SK-N-SH (cell line): ENCODE results near the gene P4HA3. TPM values are rescaled to one million over a fixed set of nuclear protein-coding genes. Genes with fewer than 3 reads are reported as not detected.

Experiments used
- CTCF ChIA-PET: fragments of 300-600, 350-600 bp; formaldehyde crosslinking; extraction: SDS; loops from one replicate; lab custom pipeline; 2021; lab: Yijun Ruan, JAX
- POLR2A ChIA-PET: fragments of 350-600 bp; sonication (Branson Sonifier 250); formaldehyde crosslinking; extraction: SDS; loops from one replicate; lab custom pipeline; 2020; ENCODE audit warnings: antibody characterized with exemption, inconsistent platforms; lab: Yijun Ruan, JAX
- DNase-seq: peaks from one replicate; pipeline ENCODE4 v3.0.0; 2012
- H2AFZ ChIP-seq: fragments of 200-600 bp; sonication (generic); 2 replicates; pipeline ENCODE4 v1.8.1; 2016; ENCODE audit warnings: antibody characterized with exemption, mild to moderate bottlenecking, low read depth
- H3F3A ChIP-seq: fragments of 200-600 bp; sonication (generic); replicated peaks from 2 replicates; pipeline ENCODE3; 2016; ENCODE audit warnings: antibody characterized with exemption, mild to moderate bottlenecking; ENCODE audit not compliant: insufficient read depth
- H3K27ac ChIP-seq, 2 experiments: fragments of 200-500 bp in 1 of 2; fragments of 200-600 bp in 1 of 2; sonication (Bioruptor generic) in 1 of 2; sonication (generic), shearing (Covaris generic) in 1 of 2; 2 replicates each; pipeline versions ENCODE4 v1.5.1 to v1.6.1; 2014 to 2016; ENCODE audit warnings: low read depth in 2 of 2, inconsistent platforms in 1 of 2, low read length in 1 of 2, mild to moderate bottlenecking in 1 of 2, mixed read lengths in 1 of 2
- H3K27me3 ChIP-seq: fragments of 200-600 bp; sonication (generic), shearing (Covaris generic); 2 replicates; pipeline ENCODE4 v1.6.1; 2016; ENCODE audit warnings: mixed run types; ENCODE audit not compliant: insufficient read depth
- H3K36me3 ChIP-seq, 2 experiments: fragments of 200-500 bp in 1 of 2; fragments of 200-600 bp in 1 of 2; sonication (Bioruptor generic) in 1 of 2; sonication (generic) in 1 of 2; replicated peaks in 1 of 2; 2 replicates each; pipeline versions ENCODE3 to v1.5.1; 2014 to 2016; ENCODE audit warnings: low read length in 1 of 2, mild to moderate bottlenecking in 1 of 2; ENCODE audit not compliant: insufficient read depth in 2 of 2, control insufficient read depth in 1 of 2
- H3K4me1 ChIP-seq, 2 experiments: fragments of 200-500 bp in 1 of 2; fragments of 200-600 bp in 1 of 2; sonication (Bioruptor generic) in 1 of 2; sonication (generic), shearing (Covaris generic) in 1 of 2; 2 replicates each; pipeline versions ENCODE4 v1.5.1 to v1.6.1; 2014 to 2016; ENCODE audit warnings: low read depth in 1 of 2, low read length in 1 of 2, mixed run types in 1 of 2; ENCODE audit not compliant: insufficient read depth in 2 of 2, control insufficient read depth in 1 of 2
- H3K4me2 ChIP-seq: fragments of 200-600 bp; sonication (generic), shearing (Covaris generic); 2 replicates; pipeline ENCODE4 v1.6.1; 2017; ENCODE audit warnings: mixed run types
- H3K4me3 ChIP-seq, 2 experiments: fragments of 200-500 bp in 1 of 2; fragments of 200-600 bp in 1 of 2; sonication (Bioruptor generic) in 1 of 2; sonication (generic), shearing (Covaris generic) in 1 of 2; 2 replicates each; pipeline versions ENCODE4 v1.5.1 to v1.8.1; 2014 to 2016; ENCODE audit warnings: low read depth in 2 of 2, inconsistent platforms in 1 of 2, low read length in 1 of 2, mild to moderate bottlenecking in 1 of 2, mixed read lengths in 1 of 2, moderate library complexity in 1 of 2
- H3K79me2 ChIP-seq: fragments of 200-600 bp; sonication (generic); 2 replicates; pipeline ENCODE4 v1.8.1; 2017; ENCODE audit warnings: mild to moderate bottlenecking; ENCODE audit not compliant: insufficient read depth
- H3K9ac ChIP-seq: fragments of 200-600 bp; sonication (generic); 2 replicates; pipeline ENCODE4 v1.6.1; 2017; ENCODE audit warnings: mixed run types
- H3K9me2 ChIP-seq: fragments of 200-600 bp; sonication (generic); 2 replicates; pipeline ENCODE4 v1.6.1; 2017; ENCODE audit warnings: mixed run types
- H3K9me3 ChIP-seq: fragments of 200-600 bp; sonication (generic); 2 replicates; pipeline ENCODE4 v1.6.1; 2017; ENCODE audit warnings: mixed run types, mild to moderate bottlenecking, moderate library complexity
- H4K20me1 ChIP-seq: fragments of 200-600 bp; sonication (generic); 2 replicates; pipeline ENCODE4 v1.6.1; 2017; ENCODE audit warnings: mild to moderate bottlenecking, mixed run types; ENCODE audit not compliant: insufficient read depth
- CHD2 ChIP-seq: fragments of 150-350 bp; IDR thresholded peaks from 2 replicates; pipeline ENCODE4 v1.6.1; 2018; ENCODE audit warnings: low read length; ENCODE audit not compliant: partially characterized antibody
- ELF1 ChIP-seq: IDR thresholded peaks from 2 replicates; pipeline ENCODE4 v1.4.0; 2012
- EP300 ChIP-seq, 2 experiments: IDR thresholded peaks; 2 replicates each; pipeline versions ENCODE4 v1.4.0 to v1.6.1; 2012; ENCODE audit warnings: borderline replicate concordance in 1 of 2, low read depth in 1 of 2, low read length in 1 of 2
- EZH2phosphoT487 ChIP-seq: fragments of 200-600 bp; sonication (generic); IDR thresholded peaks from 2 replicates; pipeline ENCODE4 v1.6.1; 2017; ENCODE audit warnings: low read depth, mixed run types, mild to moderate bottlenecking, antibody characterized with exemption, moderate library complexity, borderline replicate concordance
- FOSL2 ChIP-seq: IDR thresholded peaks from 2 replicates; pipeline ENCODE4 v1.4.0; 2012; ENCODE audit warnings: low read depth, mild to moderate bottlenecking, moderate library complexity, borderline replicate concordance
- GABPA ChIP-seq: IDR thresholded peaks from 2 replicates; pipeline ENCODE4 v1.4.0; 2012; ENCODE audit warnings: low read depth, mild to moderate bottlenecking
- MXI1 ChIP-seq: IDR thresholded peaks from 2 replicates; pipeline ENCODE4 v1.6.1; 2012; ENCODE audit warnings: mild to moderate bottlenecking, low read depth, low read length, improper control_type of control experiment
- RAD21 ChIP-seq: IDR thresholded peaks from 2 replicates; pipeline ENCODE4 v1.6.1; 2012; ENCODE audit warnings: mild to moderate bottlenecking, low read length
- RXRA ChIP-seq: IDR thresholded peaks from 2 replicates; pipeline ENCODE4 v1.4.0; 2012; ENCODE audit warnings: low read depth, mild to moderate bottlenecking, borderline replicate concordance
- SMC3 ChIP-seq: IDR thresholded peaks from 2 replicates; pipeline ENCODE4 v1.6.1; 2012; ENCODE audit warnings: low read depth, low read length, improper control_type of control experiment
- TAF1 ChIP-seq: IDR thresholded peaks from 2 replicates; pipeline ENCODE4 v1.6.1; 2012; ENCODE audit warnings: low read depth, mild to moderate bottlenecking, low read length, moderate library complexity, borderline replicate concordance
- TEAD4 ChIP-seq: IDR thresholded peaks from 2 replicates; pipeline ENCODE4 v1.4.0; 2012; ENCODE audit warnings: mild to moderate bottlenecking, borderline replicate concordance; ENCODE audit not compliant: insufficient read depth
- WGBS: methylation state at CpG from one replicate; pipeline ENCODE4 v1.1.6; 2017; ENCODE audit warnings: low lambda C conversion rate; 5-methylcytosine and 5-hydroxymethylcytosine counted together
- polyA plus RNA-seq, 3 experiments: library from polyadenylated mRNA; depleted of rRNA; stranded (reverse); fragments of >200 nt; gene quantifications; 2 replicates each; pipeline ENCODE4 v1.2.3, GENCODE V29; 2012
- TF ChIP-seq, protein P1 (sequence below): fragments of 150-350 bp; IDR thresholded peaks from 2 replicates; pipeline ENCODE4 v1.6.1; 2016; ENCODE audit warnings: mild to moderate bottlenecking, low read depth, low read length
- TF ChIP-seq, protein P2 (sequence below): IDR thresholded peaks from 2 replicates; pipeline ENCODE4 v1.4.0; 2012; ENCODE audit warnings: low read depth
- TF ChIP-seq, protein P3 (sequence below): IDR thresholded peaks from 2 replicates; pipeline ENCODE4 v1.6.1; 2012; ENCODE audit warnings: mild to moderate bottlenecking, low read depth, low read length, moderate library complexity
- TF ChIP-seq, protein P4 (sequence below): IDR thresholded peaks from 2 replicates; pipeline ENCODE4 v1.4.0; 2012; ENCODE audit warnings: low read depth, borderline replicate concordance

The P4HA3 gene
- polyA plus RNA-seq, 1 of the 3 experiments (the other 2 are of a cell fraction): 8.4 TPM

DNA sequence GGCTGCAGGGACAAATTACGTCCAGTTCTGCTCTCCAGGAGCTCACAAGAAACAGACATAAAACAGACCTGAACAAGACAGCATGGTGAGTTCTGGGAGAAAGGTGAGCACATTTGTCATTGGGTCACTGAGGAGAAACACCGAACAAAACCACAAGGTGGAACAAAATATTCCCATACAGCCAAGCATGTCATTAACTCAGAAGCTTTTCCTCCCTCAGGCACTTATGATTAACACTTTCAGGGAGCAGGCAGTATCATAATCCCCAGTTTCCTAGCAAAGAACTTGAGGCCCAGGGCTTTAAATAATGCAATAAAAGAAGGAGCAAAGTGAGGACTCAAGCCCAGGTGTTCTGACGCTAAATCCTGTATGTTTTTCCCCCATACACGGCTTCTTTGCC, 43.0 kb downstream of the P4HA3 start:
- Histone ChIP-seq H3K9me3 (no peaks in the 10 kb centered on the region), H3K9ac (no peak overlapping the region), H4K20me1 (no peaks in the 10 kb centered on the region), H3K9me2 (no peaks in the 10 kb centered on the region), H3K36me3 (peaks cover 0 to 10% of the 10 kb centered on the region in 2 experiments), H3F3A (no peaks in the 10 kb centered on the region), H3K4me3 (no peak overlapping the region), H3K4me1 (no peaks in the 10 kb centered on the region), H2AFZ (no peak overlapping the region), H3K79me2 (no peaks in the 10 kb centered on the region), H3K4me2 (no peak overlapping the region), H3K27ac (no peak overlapping the region), H3K27me3 (no peaks in the 10 kb centered on the region)
- TF ChIP-seq TEAD4 (no peak), TAF1 (no peak), SMC3 (no peak), RXRA (no peak), EZH2phosphoT487 (no peak), FOSL2 (no peak)
- TF ChIP-seq, protein P1, sequence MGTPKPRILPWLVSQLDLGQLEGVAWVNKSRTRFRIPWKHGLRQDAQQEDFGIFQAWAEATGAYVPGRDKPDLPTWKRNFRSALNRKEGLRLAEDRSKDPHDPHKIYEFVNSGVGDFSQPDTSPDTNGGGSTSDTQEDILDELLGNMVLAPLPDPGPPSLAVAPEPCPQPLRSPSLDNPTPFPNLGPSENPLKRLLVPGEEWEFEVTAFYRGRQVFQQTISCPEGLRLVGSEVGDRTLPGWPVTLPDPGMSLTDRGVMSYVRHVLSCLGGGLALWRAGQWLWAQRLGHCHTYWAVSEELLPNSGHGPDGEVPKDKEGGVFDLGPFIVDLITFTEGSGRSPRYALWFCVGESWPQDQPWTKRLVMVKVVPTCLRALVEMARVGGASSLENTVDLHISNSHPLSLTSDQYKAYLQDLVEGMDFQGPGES: no peak
- TF ChIP-seq, protein P2, sequence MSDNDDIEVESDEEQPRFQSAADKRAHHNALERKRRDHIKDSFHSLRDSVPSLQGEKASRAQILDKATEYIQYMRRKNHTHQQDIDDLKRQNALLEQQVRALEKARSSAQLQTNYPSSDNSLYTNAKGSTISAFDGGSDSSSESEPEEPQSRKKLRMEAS: no peak
- TF ChIP-seq, protein P3, sequence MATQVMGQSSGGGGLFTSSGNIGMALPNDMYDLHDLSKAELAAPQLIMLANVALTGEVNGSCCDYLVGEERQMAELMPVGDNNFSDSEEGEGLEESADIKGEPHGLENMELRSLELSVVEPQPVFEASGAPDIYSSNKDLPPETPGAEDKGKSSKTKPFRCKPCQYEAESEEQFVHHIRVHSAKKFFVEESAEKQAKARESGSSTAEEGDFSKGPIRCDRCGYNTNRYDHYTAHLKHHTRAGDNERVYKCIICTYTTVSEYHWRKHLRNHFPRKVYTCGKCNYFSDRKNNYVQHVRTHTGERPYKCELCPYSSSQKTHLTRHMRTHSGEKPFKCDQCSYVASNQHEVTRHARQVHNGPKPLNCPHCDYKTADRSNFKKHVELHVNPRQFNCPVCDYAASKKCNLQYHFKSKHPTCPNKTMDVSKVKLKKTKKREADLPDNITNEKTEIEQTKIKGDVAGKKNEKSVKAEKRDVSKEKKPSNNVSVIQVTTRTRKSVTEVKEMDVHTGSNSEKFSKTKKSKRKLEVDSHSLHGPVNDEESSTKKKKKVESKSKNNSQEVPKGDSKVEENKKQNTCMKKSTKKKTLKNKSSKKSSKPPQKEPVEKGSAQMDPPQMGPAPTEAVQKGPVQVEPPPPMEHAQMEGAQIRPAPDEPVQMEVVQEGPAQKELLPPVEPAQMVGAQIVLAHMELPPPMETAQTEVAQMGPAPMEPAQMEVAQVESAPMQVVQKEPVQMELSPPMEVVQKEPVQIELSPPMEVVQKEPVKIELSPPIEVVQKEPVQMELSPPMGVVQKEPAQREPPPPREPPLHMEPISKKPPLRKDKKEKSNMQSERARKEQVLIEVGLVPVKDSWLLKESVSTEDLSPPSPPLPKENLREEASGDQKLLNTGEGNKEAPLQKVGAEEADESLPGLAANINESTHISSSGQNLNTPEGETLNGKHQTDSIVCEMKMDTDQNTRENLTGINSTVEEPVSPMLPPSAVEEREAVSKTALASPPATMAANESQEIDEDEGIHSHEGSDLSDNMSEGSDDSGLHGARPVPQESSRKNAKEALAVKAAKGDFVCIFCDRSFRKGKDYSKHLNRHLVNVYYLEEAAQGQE: no peak
- POLR2A ChIA-PET: no interaction called here
- WGBS: 94% methylated on average over 4 of the region's 4 CpGs
- CTCF ChIA-PET: interaction anchor here (0.9 to 2.5 kb wide), 5 partner anchors 9 to 184 kb away, joined by 3 to 12 read pairs (median 4); no protein-coding TSS in a partner anchor
- no peak for DNase-seq

DNA sequence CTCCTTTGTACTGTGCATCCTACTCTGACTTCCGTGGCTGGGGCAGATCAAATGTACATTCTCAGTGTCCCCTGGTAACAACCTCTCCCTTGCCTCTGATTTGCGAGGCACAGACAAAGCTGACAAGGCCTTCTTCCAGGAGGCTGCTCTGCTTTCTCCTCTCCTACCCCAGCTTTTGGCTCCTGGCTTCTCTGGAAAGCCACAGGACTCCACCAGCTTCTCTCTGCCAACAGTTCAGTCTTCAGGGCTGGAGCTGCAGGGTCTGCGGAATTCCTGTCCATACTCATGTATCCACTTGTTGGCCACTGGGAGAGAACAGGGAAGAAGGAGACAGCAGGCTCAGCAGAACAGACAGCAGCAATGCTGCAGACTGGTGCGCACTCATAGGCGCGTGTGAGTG, 44.4 kb downstream of the P4HA3 start:
- H2AFZ ChIP-seq: no peak overlapping the region
- H3F3A ChIP-seq: no peaks in the 10 kb centered on the region
- 97% methylated on average over 6 of the region's 6 CpGs for WGBS
- H3K9me2 ChIP-seq: no peaks in the 10 kb centered on the region
- no peak overlapping the region for H3K27ac ChIP-seq
- H3K4me2 ChIP-seq: no peak overlapping the region
- no peaks in the 10 kb centered on the region for H4K20me1 ChIP-seq
- H3K79me2 ChIP-seq: no peaks in the 10 kb centered on the region
- no peaks in the 10 kb centered on the region for H3K4me1 ChIP-seq
- ChIA-PET POLR2A (no interaction called here), CTCF (interaction anchor here (1.0 kb wide), 1 partner anchor 11 kb away, joined by 5 read pairs; no protein-coding TSS in a partner anchor)
- H3K36me3 ChIP-seq: peaks cover 0 to 10% of the 10 kb centered on the region in 2 experiments
- DNase-seq: no peak
- no peak for TF ChIP-seq RAD21
- TF ChIP-seq, protein P4, sequence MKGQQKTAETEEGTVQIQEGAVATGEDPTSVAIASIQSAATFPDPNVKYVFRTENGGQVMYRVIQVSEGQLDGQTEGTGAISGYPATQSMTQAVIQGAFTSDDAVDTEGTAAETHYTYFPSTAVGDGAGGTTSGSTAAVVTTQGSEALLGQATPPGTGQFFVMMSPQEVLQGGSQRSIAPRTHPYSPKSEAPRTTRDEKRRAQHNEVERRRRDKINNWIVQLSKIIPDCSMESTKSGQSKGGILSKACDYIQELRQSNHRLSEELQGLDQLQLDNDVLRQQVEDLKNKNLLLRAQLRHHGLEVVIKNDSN: no peak
- TF ChIP-seq, protein P3: no peak
- TF ChIP-seq CHD2: no peak
- TF ChIP-seq MXI1: no peak
- no peak for TF ChIP-seq TAF1
- no peak for TF ChIP-seq TEAD4
- TF ChIP-seq EP300 (IDR thresholded peaks at IDR 0.05; ENCODE audit: borderline replicate concordance in 1 of 2, low read depth in 1 of 2, low read length in 1 of 2): no peak
- TF ChIP-seq GABPA: no peak
- no peak for TF ChIP-seq EZH2phosphoT487
- no peak for TF ChIP-seq RXRA
- no peak for TF ChIP-seq ELF1
- TF ChIP-seq SMC3: no peak
- H3K9ac ChIP-seq: no peak overlapping the region
- H3K9me3 ChIP-seq: no peaks in the 10 kb centered on the region
- H3K27me3 ChIP-seq: no peaks in the 10 kb centered on the region
- H3K4me3 ChIP-seq: no peak overlapping the region
